ENCODE measurements around the gene ROR2. TPM values are rescaled to one million over a fixed set of nuclear protein-coding genes. Genes with fewer than 3 reads are reported as not detected.

ROR2 gene
- total RNA-seq, 1 donor from 2014 or later, result 0.32 TPM

- Histone ChIP-seq H3K27me3 (no peaks in the 10 kb centered on the region), H3K27ac (no peak overlapping the region), H3K4me1 (no peaks in the 10 kb centered on the region)
Observed at GRCh38 chr9:91857291-91858212, 92.5 kb downstream of the ROR2 start.

GRCh38 chr9:91856419-91856818, 93.6 kb downstream of the ROR2 start:
- no peak overlapping the region for H3K27ac ChIP-seq
- no peaks in the 10 kb centered on the region for H3K4me1 ChIP-seq
- no peak overlapping the region for H3K4me3 ChIP-seq
- DNase-seq (ENCODE audit: low spot score in 2 of 2), result no peak
- H3K27me3 ChIP-seq, result no peaks in the 10 kb centered on the region
- H3K9me3 ChIP-seq, result no peaks in the 10 kb centered on the region
- H3K36me3 ChIP-seq, result no peaks in the 10 kb centered on the region
- intact Hi-C loops (cut with DNase I), result no loop called here
- TF ChIP-seq CTCF (IDR thresholded peaks at IDR 0.05), result no peak

More at GRCh38 chr9:91857291-91858212, 92.5 kb downstream of the ROR2 start:
- H3K9me3 ChIP-seq, result no peaks in the 10 kb centered on the region
- TF ChIP-seq CTCF (IDR thresholded peaks at IDR 0.05), result no peak
- no peaks in the 10 kb centered on the region for H3K36me3 ChIP-seq
- no peak overlapping the region for H3K4me3 ChIP-seq
- intact Hi-C loops (cut with DNase I), result no loop called here
- DNase-seq (ENCODE audit: low spot score in 2 of 2), result no peak

- intact Hi-C loops (cut with DNase I), result no loop called here
- no peaks in the 10 kb centered on the region for H3K9me3 ChIP-seq
- TF ChIP-seq CTCF (IDR thresholded peaks at IDR 0.05), result no peak
- DNase-seq (ENCODE audit: low spot score in 2 of 2), result no peak
- H3K27me3 ChIP-seq, result no peaks in the 10 kb centered on the region
- H3K27ac ChIP-seq, result no peak overlapping the region
- no peak overlapping the region for H3K4me3 ChIP-seq
- no peaks in the 10 kb centered on the region for H3K36me3 ChIP-seq
- no peaks in the 10 kb centered on the region for H3K4me1 ChIP-seq
Observed at GRCh38 chr9:91855196-91855595, 94.8 kb downstream of the ROR2 start.

GRCh38 chr9:91852801-91853347, 97.2 kb downstream of the ROR2 start:
- H3K9me3 ChIP-seq, result no peaks in the 10 kb centered on the region
- DNase-seq (ENCODE audit: low spot score in 2 of 2), result no peak
- no peak for TF ChIP-seq CTCF (IDR thresholded peaks at IDR 0.05)
- no peaks in the 10 kb centered on the region for H3K36me3 ChIP-seq
- intact Hi-C loops (cut with DNase I), result no loop called here
- H3K4me3 ChIP-seq, result no peak overlapping the region
- no peaks in the 10 kb centered on the region for H3K27me3 ChIP-seq
- H3K4me1 ChIP-seq, result no peaks in the 10 kb centered on the region
- H3K27ac ChIP-seq, result no peak overlapping the region

- intact Hi-C loops (cut with DNase I), result no loop called here
- Histone ChIP-seq H3K4me3 (no peak overlapping the region), H3K4me1 (no peaks in the 10 kb centered on the region), H3K36me3 (no peaks in the 10 kb centered on the region), H3K27me3 (no peaks in the 10 kb centered on the region), H3K27ac (no peak overlapping the region), H3K9me3 (no peaks in the 10 kb centered on the region)
- no peak for TF ChIP-seq CTCF (IDR thresholded peaks at IDR 0.05)
- DNase-seq (ENCODE audit: low spot score in 2 of 2), result no peak
Observed at GRCh38 chr9:91849694-91850093, 100.3 kb downstream of the ROR2 start.

Data from ascending aorta (tissue), 2 donors.